GM12874 (cell line): Measurements from ENCODE around the gene SYNGAP1.

Source experiments
- CTCF ChIP-seq: IDR thresholded peaks from 2 replicates; pipeline ENCODE4 v1.5.1; 2011; ENCODE audit warnings: low read depth, mild to moderate bottlenecking, control low read depth, low read length, moderate library complexity; ENCODE audit not compliant: insufficient read depth

The SYNGAP1 gene

DNA sequence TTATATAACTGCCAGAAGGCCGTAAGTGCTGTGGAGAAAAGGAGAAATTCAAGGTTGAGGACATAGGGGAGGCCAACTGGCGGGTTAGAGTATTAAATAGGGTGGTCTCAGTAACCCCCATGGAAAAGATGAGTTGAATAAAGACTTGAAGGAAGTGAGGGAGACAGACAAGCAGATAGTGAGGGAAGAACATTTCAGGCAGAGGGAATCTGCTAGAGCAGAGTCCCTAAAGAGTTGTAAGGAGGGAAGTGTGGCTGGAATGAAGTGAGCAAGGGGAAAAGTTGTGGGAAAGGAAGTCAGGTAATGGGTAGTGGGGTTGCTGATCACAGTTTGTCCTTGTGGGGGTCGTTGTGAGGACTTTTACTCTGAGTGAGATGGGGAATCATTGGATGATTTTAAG is 26.9 kb upstream of the SYNGAP1 start:
- no peak for TF ChIP-seq CTCF

GRCh38 chr6:33397541-33397940 is 22.3 kb upstream of the SYNGAP1 start:
- TF ChIP-seq CTCF: no peak

DNA sequence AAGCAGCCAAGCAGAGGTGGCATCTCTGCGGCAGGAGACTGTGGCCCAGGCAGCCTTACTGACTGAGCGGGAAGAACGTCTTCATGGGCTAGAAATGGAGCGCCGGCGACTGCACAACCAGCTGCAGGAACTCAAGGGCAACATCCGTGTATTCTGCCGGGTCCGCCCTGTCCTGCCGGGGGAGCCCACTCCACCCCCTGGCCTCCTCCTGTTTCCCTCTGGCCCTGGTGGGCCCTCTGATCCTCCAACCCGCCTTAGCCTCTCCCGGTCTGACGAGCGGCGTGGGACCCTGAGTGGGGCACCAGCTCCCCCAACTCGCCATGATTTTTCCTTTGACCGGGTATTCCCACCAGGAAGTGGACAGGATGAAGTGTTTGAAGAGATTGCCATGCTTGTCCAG is 15.0 kb upstream of the SYNGAP1 start:
- TF ChIP-seq CTCF: no peak

DNA sequence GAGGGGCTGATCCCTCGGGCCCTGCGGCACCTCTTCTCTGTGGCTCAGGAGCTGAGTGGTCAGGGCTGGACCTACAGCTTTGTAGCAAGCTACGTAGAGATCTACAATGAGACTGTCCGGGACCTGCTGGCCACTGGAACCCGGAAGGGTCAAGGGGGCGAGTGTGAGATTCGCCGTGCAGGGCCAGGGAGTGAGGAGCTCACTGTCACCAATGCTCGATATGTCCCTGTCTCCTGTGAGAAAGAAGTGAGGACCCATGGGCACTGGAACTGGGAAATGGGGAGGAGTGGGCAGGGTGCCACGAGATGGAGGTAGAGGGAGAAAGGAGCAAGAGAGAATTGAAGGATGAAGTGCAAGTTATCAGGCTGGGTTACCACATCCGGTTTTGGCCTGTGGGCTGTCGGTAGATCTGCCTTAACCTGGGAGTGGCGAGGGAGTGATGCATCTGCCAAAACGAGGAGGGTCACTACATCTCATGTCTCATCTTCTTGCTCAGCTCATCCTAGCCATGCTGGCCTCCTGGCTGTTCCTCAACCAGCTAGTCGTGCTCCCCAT is 14.4 kb upstream of the SYNGAP1 start:
- no peak for TF ChIP-seq CTCF

- no peak for TF ChIP-seq CTCF
Observed at GRCh38 chr6:33406126-33406525, 13.7 kb upstream of the SYNGAP1 start.

DNA sequence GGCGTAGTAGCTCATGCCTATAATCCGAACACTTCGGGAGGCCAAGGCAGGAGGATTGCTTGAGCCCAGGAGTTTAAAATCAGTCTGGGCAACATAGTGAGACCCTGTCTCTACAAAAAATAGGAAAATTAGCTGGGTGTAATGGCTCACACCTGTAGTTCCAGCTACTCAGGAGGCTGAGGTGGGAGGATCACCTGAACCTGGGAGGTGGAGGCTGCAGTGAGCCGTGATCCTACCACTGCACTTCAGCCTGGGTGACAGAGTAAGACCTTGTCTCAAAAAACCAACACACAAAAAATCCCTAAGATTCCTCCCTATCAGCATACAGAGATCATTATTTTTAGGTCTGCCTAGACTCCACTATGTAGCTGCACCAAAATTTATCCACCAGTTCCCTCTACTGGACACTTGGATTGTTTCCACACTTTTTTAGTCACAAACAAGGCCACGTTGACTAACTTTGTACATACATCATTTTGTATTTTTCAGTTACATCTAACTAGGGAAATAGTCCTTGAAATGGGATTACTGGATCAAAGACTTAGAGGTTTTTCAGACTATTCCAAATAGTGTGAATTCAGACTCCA is 12.6 kb upstream of the SYNGAP1 start:
- no peak for TF ChIP-seq CTCF

DNA sequence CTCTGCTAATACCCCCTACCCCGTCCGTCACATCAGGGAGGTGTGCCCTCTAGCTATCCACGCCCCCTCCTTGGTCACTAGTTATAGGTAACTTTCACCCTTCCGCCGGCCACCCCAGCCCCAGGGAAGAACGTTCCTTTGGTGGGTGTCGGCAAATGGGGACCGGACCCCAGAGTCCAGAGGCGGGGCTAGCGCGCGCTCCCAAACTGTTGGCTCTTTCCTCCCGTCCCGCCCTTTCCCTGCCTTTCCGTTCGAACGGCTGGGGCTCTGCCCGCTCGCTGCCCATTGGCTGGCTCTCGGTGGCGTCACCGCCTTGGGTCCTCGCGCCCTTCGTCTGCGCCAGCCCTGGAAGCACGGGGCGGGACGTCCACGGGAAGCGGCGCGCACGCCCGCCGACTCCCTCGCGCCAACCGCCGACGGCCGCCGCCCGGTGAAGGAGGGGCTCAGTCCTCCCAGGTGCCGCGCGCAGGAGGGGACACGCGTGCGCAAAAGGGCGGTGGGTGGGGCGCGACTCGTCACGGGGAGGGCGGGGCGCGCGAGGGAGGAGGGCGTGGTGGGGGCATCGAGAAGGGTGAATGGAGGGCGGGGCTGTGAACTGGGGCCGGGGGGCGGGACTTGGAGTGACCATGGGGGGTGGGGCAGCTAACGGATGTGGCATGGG is 9.7 kb upstream of the SYNGAP1 start:
- TF ChIP-seq CTCF: no peak
